Astrocyte (in vitro differentiated cells and primary cell): ENCODE data around the gene CADPS. TPM values are rescaled to one million over a fixed set of nuclear protein-coding genes. Genes with fewer than 3 reads are reported as not detected.

Experiments used
- DNase-seq: peaks from one replicate; pipeline ENCODE4 v3.0.0-alpha.2; 2010; ENCODE audit warnings: low read depth
- FAIRE-seq: peaks from 2 replicates; lab custom pipeline; 2011; peaks lifted over from hg19 to GRCh38; lab: Jason Lieb, UNC
- H2AFZ ChIP-seq: 2 replicates; pipeline ENCODE4 v1.6.0; 2012; ENCODE audit warnings: low read depth, low read length, inconsistent platforms
- H3K27ac ChIP-seq: 2 replicates; pipeline ENCODE4 v1.5.1; 2011; ENCODE audit warnings: low read depth, low read length, inconsistent platforms
- H3K27me3 ChIP-seq: 2 replicates; pipeline ENCODE4 v1.6.0; 2011; ENCODE audit warnings: low read length, inconsistent platforms; ENCODE audit not compliant: insufficient read depth
- H3K36me3 ChIP-seq: 2 replicates; pipeline ENCODE4 v1.5.1; 2011; ENCODE audit warnings: low read length, inconsistent platforms; ENCODE audit not compliant: insufficient read depth
- H3K4me1 ChIP-seq: 2 replicates; pipeline ENCODE4 v1.5.1; 2011; ENCODE audit warnings: low read length, inconsistent platforms; ENCODE audit not compliant: insufficient read depth
- H3K4me2 ChIP-seq: 2 replicates; pipeline ENCODE4 v1.6.0; 2012; ENCODE audit warnings: low read length, inconsistent platforms
- H3K4me3 ChIP-seq: 2 replicates; pipeline ENCODE4 v1.5.1; 2011; ENCODE audit warnings: low read depth, mild to moderate bottlenecking, low read length, inconsistent platforms; ENCODE audit not compliant: insufficient read depth
- H3K79me2 ChIP-seq: 2 replicates; pipeline ENCODE4 v1.6.0; 2012; ENCODE audit warnings: mild to moderate bottlenecking, low read length, inconsistent platforms; ENCODE audit not compliant: insufficient read depth
- H3K9ac ChIP-seq: 2 replicates; pipeline ENCODE4 v1.6.0; 2012; ENCODE audit warnings: mild to moderate bottlenecking, low read length, inconsistent platforms
- H3K9me3 ChIP-seq: 2 replicates; pipeline ENCODE4 v1.5.1; 2012; ENCODE audit warnings: low read depth, mild to moderate bottlenecking, low read length, inconsistent platforms; ENCODE audit not compliant: insufficient read depth
- H4K20me1 ChIP-seq: 2 replicates; pipeline ENCODE4 v1.6.0; 2012; ENCODE audit warnings: low read length, inconsistent platforms; ENCODE audit not compliant: insufficient read depth
- H3K27ac Mint-ChIP-seq: one replicate; pipeline ENCODE4 v1.8.0; 2021; ENCODE audit warnings: mild to moderate bottlenecking, mixed read lengths; ENCODE audit not compliant: unreplicated experiment
- H3K27me3 Mint-ChIP-seq: one replicate; pipeline ENCODE4 v1.8.0; 2021; ENCODE audit warnings: low read depth, mixed read lengths; ENCODE audit not compliant: unreplicated experiment
- H3K36me3 Mint-ChIP-seq: one replicate; pipeline ENCODE4 v1.8.0; 2021; ENCODE audit warnings: low read depth, mixed read lengths; ENCODE audit not compliant: unreplicated experiment
- H3K4me1 Mint-ChIP-seq: one replicate; pipeline ENCODE4 v1.8.0; 2021; ENCODE audit warnings: low read depth, mixed read lengths; ENCODE audit not compliant: unreplicated experiment
- H3K4me3 Mint-ChIP-seq: one replicate; pipeline ENCODE4 v1.8.0; 2021; ENCODE audit warnings: mild to moderate bottlenecking, moderate library complexity, mixed read lengths; ENCODE audit not compliant: unreplicated experiment
- H3K9me3 Mint-ChIP-seq: one replicate; pipeline ENCODE4 v1.8.0; 2021; ENCODE audit warnings: mild to moderate bottlenecking, mixed read lengths; ENCODE audit not compliant: unreplicated experiment
- EZH2 ChIP-seq: IDR thresholded peaks from 2 replicates; pipeline ENCODE4 v1.6.1; 2012; ENCODE audit warnings: mild to moderate bottlenecking, low read length, inconsistent platforms; ENCODE audit not compliant: insufficient read depth
- total RNA-seq: library from RNA; stranded (reverse); gene quantifications from 2 replicates; pipeline ENCODE4 v1.2.1, GENCODE V29; 2021
- TF ChIP-seq, protein P1 (sequence below): IDR thresholded peaks from 2 replicates; pipeline ENCODE4 v1.5.1; 2011; ENCODE audit warnings: low read depth, mild to moderate bottlenecking, inconsistent platforms, low read length, moderate library complexity; ENCODE audit not compliant: insufficient read depth

CADPS gene
- total RNA-seq, 1 donor from 2014 or later: 5.4 TPM

- H3K4me2 ChIP-seq: no peak overlapping the region
- no peaks in the 10 kb centered on the region for H3K9me3 ChIP-seq
- no peaks in the 10 kb centered on the region for H3K27me3 Mint-ChIP-seq
- no peaks in the 10 kb centered on the region for H3K36me3 Mint-ChIP-seq
- no peaks in the 10 kb centered on the region for H3K4me1 Mint-ChIP-seq
- no peak overlapping the region for H3K27ac ChIP-seq
- H3K9me3 Mint-ChIP-seq: no peaks in the 10 kb centered on the region
- no peak overlapping the region for H2AFZ ChIP-seq
- H4K20me1 ChIP-seq: no peaks in the 10 kb centered on the region
- no peak overlapping the region for H3K27ac Mint-ChIP-seq
- H3K79me2 ChIP-seq: no peaks in the 10 kb centered on the region
- H3K36me3 ChIP-seq: no peaks in the 10 kb centered on the region
- H3K4me3 Mint-ChIP-seq: no peak overlapping the region
- TF ChIP-seq, protein P1, sequence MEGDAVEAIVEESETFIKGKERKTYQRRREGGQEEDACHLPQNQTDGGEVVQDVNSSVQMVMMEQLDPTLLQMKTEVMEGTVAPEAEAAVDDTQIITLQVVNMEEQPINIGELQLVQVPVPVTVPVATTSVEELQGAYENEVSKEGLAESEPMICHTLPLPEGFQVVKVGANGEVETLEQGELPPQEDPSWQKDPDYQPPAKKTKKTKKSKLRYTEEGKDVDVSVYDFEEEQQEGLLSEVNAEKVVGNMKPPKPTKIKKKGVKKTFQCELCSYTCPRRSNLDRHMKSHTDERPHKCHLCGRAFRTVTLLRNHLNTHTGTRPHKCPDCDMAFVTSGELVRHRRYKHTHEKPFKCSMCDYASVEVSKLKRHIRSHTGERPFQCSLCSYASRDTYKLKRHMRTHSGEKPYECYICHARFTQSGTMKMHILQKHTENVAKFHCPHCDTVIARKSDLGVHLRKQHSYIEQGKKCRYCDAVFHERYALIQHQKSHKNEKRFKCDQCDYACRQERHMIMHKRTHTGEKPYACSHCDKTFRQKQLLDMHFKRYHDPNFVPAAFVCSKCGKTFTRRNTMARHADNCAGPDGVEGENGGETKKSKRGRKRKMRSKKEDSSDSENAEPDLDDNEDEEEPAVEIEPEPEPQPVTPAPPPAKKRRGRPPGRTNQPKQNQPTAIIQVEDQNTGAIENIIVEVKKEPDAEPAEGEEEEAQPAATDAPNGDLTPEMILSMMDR: no peak
- no peak for TF ChIP-seq EZH2
- FAIRE-seq (no peak), DNase-seq (no peak)
- H3K27me3 ChIP-seq: no peaks in the 10 kb centered on the region
- no peaks in the 10 kb centered on the region for H3K4me1 ChIP-seq
- no peak overlapping the region for H3K9ac ChIP-seq
- H3K4me3 ChIP-seq: no peak overlapping the region
Observed at GRCh38 chr3:62749130-62749529, 126.1 kb downstream of the CADPS start.

DNA sequence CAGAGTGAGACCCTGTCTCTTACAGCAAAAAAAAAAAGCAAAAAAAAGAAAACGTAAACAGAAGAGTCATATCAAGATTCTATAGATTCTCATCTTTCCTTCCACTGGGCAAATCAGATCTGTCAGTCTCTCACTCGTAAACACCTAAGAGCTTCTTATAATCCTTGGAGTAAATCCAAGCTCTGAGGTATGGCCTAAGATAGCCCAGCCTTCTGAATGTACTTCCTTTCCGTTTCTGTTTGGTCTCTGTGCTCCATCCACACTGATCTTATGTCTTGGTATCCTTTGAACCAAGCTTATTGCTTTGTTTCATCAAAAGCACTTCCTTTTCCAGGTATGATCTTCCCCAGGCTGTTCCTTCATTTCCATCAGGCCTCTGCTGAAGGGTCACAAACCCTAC, 137.8 kb downstream of the CADPS start:
- Histone ChIP-seq H3K36me3 (no peaks in the 10 kb centered on the region), H3K79me2 (no peaks in the 10 kb centered on the region), H3K9me3 (no peaks in the 10 kb centered on the region), H2AFZ (no peak overlapping the region), H3K4me2 (no peak overlapping the region), H4K20me1 (no peaks in the 10 kb centered on the region), H3K27ac (no peak overlapping the region), H3K27me3 (no peaks in the 10 kb centered on the region), H3K4me1 (no peaks in the 10 kb centered on the region), H3K9ac (no peak overlapping the region), H3K4me3 (no peak overlapping the region)
- FAIRE-seq: no peak
- Mint-ChIP-seq H3K27ac (no peak overlapping the region), H3K4me3 (no peak overlapping the region), H3K27me3 (peaks cover 2% of the 10 kb centered on the region), H3K4me1 (no peaks in the 10 kb centered on the region), H3K36me3 (no peaks in the 10 kb centered on the region), H3K9me3 (no peaks in the 10 kb centered on the region)
- TF ChIP-seq, protein P1: no peak
- no peak for TF ChIP-seq EZH2
- DNase-seq: no peak

GRCh38 chr3:62735510-62735909, 139.7 kb downstream of the CADPS start:
- H3K27me3 Mint-ChIP-seq: no peaks in the 10 kb centered on the region
- H4K20me1 ChIP-seq: no peaks in the 10 kb centered on the region
- H3K36me3 ChIP-seq: no peaks in the 10 kb centered on the region
- no peaks in the 10 kb centered on the region for H3K36me3 Mint-ChIP-seq
- H3K4me1 ChIP-seq: no peaks in the 10 kb centered on the region
- H2AFZ ChIP-seq: no peak overlapping the region
- no peak overlapping the region for H3K4me3 Mint-ChIP-seq
- H3K4me2 ChIP-seq: no peak overlapping the region
- H3K27ac Mint-ChIP-seq: no peak overlapping the region
- H3K9ac ChIP-seq: no peak overlapping the region
- no peak overlapping the region for H3K27ac ChIP-seq
- FAIRE-seq (no peak), DNase-seq (no peak)
- no peak overlapping the region for H3K4me3 ChIP-seq
- H3K9me3 Mint-ChIP-seq: no peaks in the 10 kb centered on the region
- no peaks in the 10 kb centered on the region for H3K9me3 ChIP-seq
- no peaks in the 10 kb centered on the region for H3K4me1 Mint-ChIP-seq
- no peaks in the 10 kb centered on the region for H3K27me3 ChIP-seq
- H3K79me2 ChIP-seq: no peaks in the 10 kb centered on the region
- TF ChIP-seq, protein P1: no peak
- no peak for TF ChIP-seq EZH2
